G401 (cell line): Measurements from ENCODE around the gene PWWP2B. TPM values are rescaled to one million over a fixed set of nuclear protein-coding genes. Genes with fewer than 3 reads are reported as not detected.

ENCODE experiments used
- DNase-seq: peaks from one replicate; pipeline ENCODE4 v3.0.0-alpha.2; 2015; ENCODE audit warnings: low spot score
- in situ Hi-C: cut with HindIII; loops from 2 replicates; pipeline ENCODE4 v1.10.0; 2016; ENCODE audit warnings: low sequenced_read_pairs, mixed read lengths
- total RNA-seq: library from RNA; depleted of rRNA; stranded (reverse); fragments of >200 nt; shearing (Covaris generic); gene quantifications from 2 replicates; pipeline ENCODE4 v1.2.3, GENCODE V29; 2014

Gene PWWP2B
- total RNA-seq, 1 experiment from 2014 or later = 24.5 TPM

GRCh38 chr10:132361581-132362101 lies 35.4 kb upstream of the PWWP2B start:
- in situ Hi-C loops = no loop called here
- no peak for DNase-seq

GRCh38 chr10:132362151-132362611 lies 34.8 kb upstream of the PWWP2B start:
- DNase-seq = no peak
- in situ Hi-C loops = no loop called here

- in situ Hi-C loops = no loop called here
- no peak for DNase-seq
Measured at GRCh38 chr10:132363376-132363775, 33.6 kb upstream of the PWWP2B start.

- DNase-seq = peak; percentile 13
- in situ Hi-C loops = no loop called here
Measured at GRCh38 chr10:132363921-132364593, 32.9 kb upstream of the PWWP2B start.

- in situ Hi-C loops = no loop called here
Measured at GRCh38 chr10:132364594-132364970, 32.4 kb upstream of the PWWP2B start.

GRCh38 chr10:132365102-132365501 lies 31.9 kb upstream of the PWWP2B start:
- DNase-seq = no peak
- in situ Hi-C loops = no loop called here

More at GRCh38 chr10:132364594-132364970, 32.4 kb upstream of the PWWP2B start:
- no peak for DNase-seq

GRCh38 chr10:132366006-132366405 lies 31.0 kb upstream of the PWWP2B start:
- no peak for DNase-seq
- in situ Hi-C loops = no loop called here

GRCh38 chr10:132366499-132366898 lies 30.5 kb upstream of the PWWP2B start:
- no peak for DNase-seq
- in situ Hi-C loops = no loop called here

GRCh38 chr10:132368391-132368790 lies 28.6 kb upstream of the PWWP2B start:
- in situ Hi-C loops = no loop called here
- DNase-seq = no peak

GRCh38 chr10:132368881-132369635 lies 27.9 kb upstream of the PWWP2B start:
- in situ Hi-C loops = no loop called here
- no peak for DNase-seq

GRCh38 chr10:132369636-132370185 lies 27.3 kb upstream of the PWWP2B start:
- DNase-seq = no peak
- in situ Hi-C loops = no loop called here

GRCh38 chr10:132370426-132371340 lies 26.3 kb upstream of the PWWP2B start:
- in situ Hi-C loops = no loop called here
- no peak for DNase-seq

GRCh38 chr10:132371641-132372081 lies 25.3 kb upstream of the PWWP2B start:
- in situ Hi-C loops = no loop called here
- no peak for DNase-seq

- DNase-seq = no peak
Measured at GRCh38 chr10:132372516-132373095, 24.4 kb upstream of the PWWP2B start.

GRCh38 chr10:132373241-132373955 lies 23.6 kb upstream of the PWWP2B start:
- in situ Hi-C loops = no loop called here
- DNase-seq = no peak

More at GRCh38 chr10:132372516-132373095, 24.4 kb upstream of the PWWP2B start:
- in situ Hi-C loops = no loop called here

GRCh38 chr10:132374176-132374575 lies 22.8 kb upstream of the PWWP2B start:
- in situ Hi-C loops = no loop called here
- no peak for DNase-seq

GRCh38 chr10:132374612-132375011 lies 22.4 kb upstream of the PWWP2B start:
- no peak for DNase-seq
- in situ Hi-C loops = no loop called here
